ENCODE data around the gene GOLGA8B.

DNA sequence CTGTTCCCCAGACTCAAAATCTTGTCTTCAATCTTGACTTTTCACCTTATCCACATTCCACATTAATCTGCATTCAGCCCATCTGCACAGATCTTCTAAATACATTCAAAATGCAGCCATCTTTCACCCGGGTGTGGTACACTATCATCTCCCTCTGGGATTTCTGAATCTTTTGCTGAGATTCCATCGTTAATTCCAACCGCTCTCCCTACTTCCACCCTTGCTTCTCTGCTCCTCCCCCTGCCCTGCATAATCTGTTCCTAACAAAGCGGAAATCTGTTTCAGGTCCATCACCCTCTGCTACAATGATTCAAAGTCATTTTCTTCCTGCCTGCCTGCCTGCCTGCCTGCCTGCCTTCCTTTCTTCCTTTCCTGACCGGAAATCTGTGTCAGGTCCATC is 7.9 kb upstream of the GOLGA8B start:
- TF ChIP-seq CTCF (IDR thresholded peaks at IDR 0.05; ENCODE audit: insufficient read depth, low read length, poor library complexity, severe bottlenecking) (no peak), EZH2phosphoT487 (conservative IDR thresholded peaks at IDR 0.05; ENCODE audit: low read length) (no peak)
